ENCODE data around the gene NCOA3. TPM values are rescaled to one million over a fixed set of nuclear protein-coding genes. Genes with fewer than 3 reads are reported as not detected.

NCOA3 gene
- total RNA-seq, 4 donors from 2014 or later, result 26.7 to 40.2 (median 34.5) TPM

DNA sequence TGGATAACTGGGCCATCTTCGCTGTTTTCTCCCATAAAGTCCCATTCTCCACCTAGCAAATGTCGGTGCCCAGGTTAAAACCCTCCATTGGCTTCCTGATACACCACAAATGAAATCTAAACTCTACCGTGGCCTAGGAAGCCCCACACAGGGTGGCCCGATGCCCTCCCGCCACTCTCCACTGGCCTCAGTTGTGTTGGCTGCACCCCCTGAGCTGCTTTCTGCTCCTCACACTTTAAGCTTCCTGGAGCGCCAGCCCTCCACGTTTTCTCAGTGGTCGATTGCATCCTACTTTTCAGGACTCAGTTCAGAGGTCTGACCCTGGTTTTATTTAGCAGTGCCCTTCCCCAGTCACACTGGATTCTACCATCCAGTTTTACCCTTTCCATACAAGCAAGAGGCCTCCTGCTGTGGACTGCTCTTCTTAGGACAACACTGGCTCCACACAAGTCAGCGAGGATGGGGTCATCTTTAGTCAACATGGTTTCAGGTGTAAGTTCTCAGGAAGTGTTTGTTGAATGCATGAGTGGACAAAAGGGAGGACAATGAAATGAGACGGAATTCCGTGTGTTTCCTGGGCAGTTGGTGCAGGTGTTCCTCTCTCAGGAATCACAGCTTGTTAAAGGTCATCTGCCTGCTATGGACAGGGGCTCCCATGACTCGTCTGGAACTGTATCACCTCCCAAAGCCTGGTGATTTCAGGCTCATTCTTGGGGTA is 159.5 kb downstream of the NCOA3 start:
- intact Hi-C loops (cut with DNase I), result loop anchor here (5.0 kb wide), 1 partner anchor 961 kb away; no protein-coding TSS in a partner anchor

GRCh38 chr20:47661714-47662113 is 160.0 kb downstream of the NCOA3 start:
- no peaks in the 10 kb centered on the region for H3K9me3 ChIP-seq
- H3K4me3 ChIP-seq, result no peak overlapping the region
- intact Hi-C loops (cut with DNase I), result loop anchor here (5.0 kb wide), 1 partner anchor 961 kb away; no protein-coding TSS in a partner anchor
- TF ChIP-seq, protein P1, sequence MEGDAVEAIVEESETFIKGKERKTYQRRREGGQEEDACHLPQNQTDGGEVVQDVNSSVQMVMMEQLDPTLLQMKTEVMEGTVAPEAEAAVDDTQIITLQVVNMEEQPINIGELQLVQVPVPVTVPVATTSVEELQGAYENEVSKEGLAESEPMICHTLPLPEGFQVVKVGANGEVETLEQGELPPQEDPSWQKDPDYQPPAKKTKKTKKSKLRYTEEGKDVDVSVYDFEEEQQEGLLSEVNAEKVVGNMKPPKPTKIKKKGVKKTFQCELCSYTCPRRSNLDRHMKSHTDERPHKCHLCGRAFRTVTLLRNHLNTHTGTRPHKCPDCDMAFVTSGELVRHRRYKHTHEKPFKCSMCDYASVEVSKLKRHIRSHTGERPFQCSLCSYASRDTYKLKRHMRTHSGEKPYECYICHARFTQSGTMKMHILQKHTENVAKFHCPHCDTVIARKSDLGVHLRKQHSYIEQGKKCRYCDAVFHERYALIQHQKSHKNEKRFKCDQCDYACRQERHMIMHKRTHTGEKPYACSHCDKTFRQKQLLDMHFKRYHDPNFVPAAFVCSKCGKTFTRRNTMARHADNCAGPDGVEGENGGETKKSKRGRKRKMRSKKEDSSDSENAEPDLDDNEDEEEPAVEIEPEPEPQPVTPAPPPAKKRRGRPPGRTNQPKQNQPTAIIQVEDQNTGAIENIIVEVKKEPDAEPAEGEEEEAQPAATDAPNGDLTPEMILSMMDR (IDR thresholded peaks at IDR 0.05), result no peak
- TF ChIP-seq POLR2A (IDR thresholded peaks at IDR 0.05), result no peak
- H3K27ac ChIP-seq, result no peak overlapping the region
- WGBS, 2 donors, result 94 to 96% methylated on average over 3 to 4 of the region's 7 CpGs
- H3K4me1 ChIP-seq, result peaks cover 8 to 33% (median 11%) of the 10 kb centered on the region in 3 donors
- DNase-seq, result no peak
- H3K27me3 ChIP-seq, result no peaks in the 10 kb centered on the region
- H3K36me3 ChIP-seq, result peaks cover 10 to 99% (median 11%) of the 10 kb centered on the region in 3 donors

More for the DNA sequence above, 159.5 kb downstream of the NCOA3 start:
- H3K27ac ChIP-seq, result no peak overlapping the region
- WGBS, 2 donors, result 85 to 88% methylated on average over 12 of the region's 12 CpGs
- H3K4me1 ChIP-seq, result peaks cover 8 to 29% (median 11%) of the 10 kb centered on the region in 3 donors
- H3K27me3 ChIP-seq, result no peaks in the 10 kb centered on the region
- no peak overlapping the region for H3K4me3 ChIP-seq
- TF ChIP-seq, protein P1 (IDR thresholded peaks at IDR 0.05), result no peak
- no peak for TF ChIP-seq POLR2A (IDR thresholded peaks at IDR 0.05)
- no peak for DNase-seq
- H3K36me3 ChIP-seq, result peaks cover 10 to 99% (median 11%) of the 10 kb centered on the region in 3 donors
- H3K9me3 ChIP-seq, result no peaks in the 10 kb centered on the region

- intact Hi-C loops (cut with DNase I), result loop anchor here (5.0 kb wide), 1 partner anchor 960 kb away; no protein-coding TSS in a partner anchor
- H3K36me3 ChIP-seq, result peaks cover 10 to 99% (median 11%) of the 10 kb centered on the region in 3 donors
- 82 to 87% methylated on average over 10 to 13 of the region's 16 CpGs for WGBS, 2 donors
- no peak overlapping the region for H3K4me3 ChIP-seq
- no peaks in the 10 kb centered on the region for H3K27me3 ChIP-seq
- H3K27ac ChIP-seq, result no peak overlapping the region
- H3K9me3 ChIP-seq, result no peaks in the 10 kb centered on the region
- H3K4me1 ChIP-seq, result peaks cover 8 to 33% (median 11%) of the 10 kb centered on the region in 3 donors
- TF ChIP-seq POLR2A (IDR thresholded peaks at IDR 0.05), result no peak
- TF ChIP-seq, protein P1 (IDR thresholded peaks at IDR 0.05), result no peak
- no peak for DNase-seq
Measured at GRCh38 chr20:47662483-47663353, 161.0 kb downstream of the NCOA3 start.

DNA sequence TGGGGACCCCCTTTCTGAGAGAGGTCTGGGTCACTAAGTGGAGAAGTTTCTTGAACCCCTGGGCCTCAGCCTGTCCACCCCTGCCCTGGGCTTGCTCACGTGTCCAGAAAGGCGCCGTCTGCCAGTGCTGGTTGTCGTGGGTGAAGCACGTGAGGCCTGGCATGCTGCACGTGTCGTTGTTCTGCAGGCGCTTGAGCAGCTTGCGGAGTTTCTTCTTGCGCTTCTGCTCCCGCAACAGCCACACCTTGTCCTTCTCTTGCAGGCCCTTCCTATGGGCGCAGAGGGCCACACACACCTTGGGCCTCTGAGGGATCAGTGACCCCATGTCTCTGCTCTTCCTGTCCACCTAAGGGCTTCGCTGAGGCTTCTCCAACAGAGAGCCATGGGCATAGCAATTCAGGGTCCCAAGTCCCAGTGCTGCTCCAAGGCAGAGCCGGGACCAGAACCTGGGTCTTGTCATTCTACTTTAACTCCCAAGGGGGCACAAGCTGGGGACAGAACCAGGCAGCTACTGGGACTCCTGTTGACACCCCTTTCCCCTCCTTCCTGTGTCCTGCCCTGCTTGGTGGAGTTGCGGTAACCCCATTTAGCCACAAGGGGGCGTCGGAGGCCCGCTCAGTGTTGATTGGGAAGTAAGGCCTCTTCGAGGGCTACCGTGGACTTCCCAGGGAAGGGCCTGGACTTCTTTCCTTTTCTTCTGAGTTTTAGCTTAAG is 161.8 kb downstream of the NCOA3 start:
- H3K36me3 ChIP-seq, result peaks cover 11 to 99% (median 17%) of the 10 kb centered on the region in 3 donors
- peak overlapping the region in 1 of 4 donors; percentile 23 for H3K27ac ChIP-seq
- no peaks in the 10 kb centered on the region for H3K9me3 ChIP-seq
- H3K4me1 ChIP-seq, result peaks cover 8 to 33% (median 11%) of the 10 kb centered on the region in 3 donors
- no peaks in the 10 kb centered on the region for H3K27me3 ChIP-seq
- DNase-seq, result no peak
- no peak for TF ChIP-seq POLR2A (IDR thresholded peaks at IDR 0.05)
- TF ChIP-seq, protein P1 (IDR thresholded peaks at IDR 0.05), result peak; percentile 91 to 98 (median 95)
- 34 to 59% methylated on average over 4 to 12 of the region's 20 CpGs for WGBS, 2 donors
- no peak overlapping the region for H3K4me3 ChIP-seq
- intact Hi-C loops (cut with DNase I), result loop anchor here (5.0 kb wide), 1 partner anchor 959 kb away; no protein-coding TSS in a partner anchor

Measured in esophagus squamous epithelium (tissue), 5 donors.